ENCODE results near the gene LRRC74A.
A peak's percentile ranks its signal among the peaks of the same experiment; 100 is the strongest.

The LRRC74A gene

DNA sequence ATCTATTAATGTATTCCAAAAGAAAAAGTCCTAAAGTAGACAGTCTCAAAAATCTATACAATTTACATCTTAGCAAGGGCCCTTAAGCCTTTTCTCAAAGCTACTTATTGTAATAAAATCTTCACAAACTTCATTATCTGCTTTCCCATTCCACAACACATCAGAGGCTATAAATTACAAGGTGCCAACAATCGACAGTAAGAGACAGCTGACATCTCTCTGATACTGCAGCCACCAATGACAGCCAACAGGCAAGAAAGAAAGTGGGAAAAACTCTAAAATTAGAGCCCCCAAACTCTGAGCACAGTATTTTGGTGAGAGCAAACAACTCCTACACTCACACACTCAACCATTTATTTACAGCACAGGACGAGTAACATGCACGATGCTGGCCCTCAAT, 15.7 kb upstream of the LRRC74A start:
- DNase-seq (ENCODE audit: low spot score), result no peak

DNA sequence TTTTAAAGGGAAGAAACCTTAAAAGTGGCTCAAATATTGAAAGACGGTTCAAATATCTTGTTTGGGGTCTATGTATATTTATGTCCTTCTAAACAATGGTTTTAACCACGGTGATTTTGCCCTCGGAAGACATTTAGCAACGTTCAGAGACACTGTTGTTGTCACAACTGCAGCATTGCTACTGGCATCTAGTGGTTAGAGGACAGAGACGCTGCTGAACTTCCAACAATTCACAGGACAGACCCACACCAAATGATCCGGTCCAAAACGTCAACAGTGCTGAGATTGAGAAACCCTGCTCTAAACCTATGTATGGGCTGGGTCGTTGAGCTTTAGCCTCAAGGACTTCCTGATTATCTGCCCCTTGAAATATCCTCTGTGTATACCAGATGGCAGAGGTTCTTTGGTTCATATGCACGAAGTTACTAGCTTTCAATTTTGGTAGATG, 15.2 kb upstream of the LRRC74A start:
- peak; percentile 58 for DNase-seq (ENCODE audit: low spot score)

DNA sequence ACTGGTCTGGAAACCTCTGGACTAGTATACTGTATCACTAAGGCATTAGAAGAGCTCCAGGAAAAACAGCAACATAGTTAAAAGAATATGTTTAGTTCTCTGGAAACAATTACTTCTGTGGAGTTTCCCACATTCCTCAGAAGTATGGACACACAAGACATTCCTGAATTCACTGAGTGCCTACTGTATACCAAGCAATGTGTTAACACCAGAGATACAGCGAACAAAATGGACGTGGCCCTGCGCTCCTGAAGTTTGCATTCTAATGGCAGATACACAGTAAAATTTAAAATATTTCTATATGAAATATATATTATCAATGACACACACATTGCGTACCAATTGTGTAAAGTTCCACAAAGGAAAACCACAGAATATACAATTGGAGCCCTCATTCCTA, 14.6 kb upstream of the LRRC74A start:
- no peak for DNase-seq (ENCODE audit: low spot score)

DNA sequence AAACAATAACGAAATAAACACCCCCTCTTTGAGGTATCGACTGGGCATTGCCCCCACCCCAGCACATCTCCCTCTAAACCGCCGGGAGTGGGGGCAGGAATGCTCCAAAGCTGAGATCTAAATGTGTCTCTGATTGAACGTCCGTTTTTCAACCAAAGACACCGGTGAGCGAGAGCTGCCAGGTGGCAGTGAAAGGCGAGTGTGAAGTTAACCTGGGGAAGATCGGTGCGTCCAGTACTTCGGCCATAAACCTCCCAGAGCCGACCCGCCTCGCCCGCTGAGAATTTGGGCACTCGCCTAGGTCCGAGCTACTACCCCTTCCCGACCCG, 14.2 kb upstream of the LRRC74A start:
- no peak for DNase-seq (ENCODE audit: low spot score)

GRCh38 chr14:76812422-76813383, 13.5 kb upstream of the LRRC74A start, which contains the start of gene ANGEL1:
ANGEL1 (minus strand) TSS chr14:76812882; CDS start chr14:76812827, 55 bp downstream.
- DNase-seq (ENCODE audit: low spot score), result peak; percentile 91

GRCh38 chr14:76814726-76815645, 11.2 kb upstream of the LRRC74A start:
- no peak for DNase-seq (ENCODE audit: low spot score)

DNA sequence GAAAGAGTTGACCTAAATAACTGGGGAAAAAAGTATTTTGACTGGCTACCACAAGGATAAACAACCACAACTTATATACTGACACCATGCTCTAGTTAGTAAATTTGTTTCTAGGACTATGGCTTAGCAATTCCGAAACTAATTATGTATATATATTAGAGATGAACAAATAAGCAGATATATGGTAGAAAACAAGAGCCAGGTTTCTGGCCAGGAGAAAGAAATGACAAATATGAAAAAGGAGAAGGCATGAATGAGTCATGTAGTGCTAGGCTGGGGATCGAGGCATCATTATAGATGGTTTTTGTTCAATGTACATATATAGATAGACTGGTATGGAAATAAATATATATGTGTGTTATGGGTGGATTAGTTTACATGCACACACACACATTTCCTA, 5.5 kb upstream of the LRRC74A start:
- DNase-seq (ENCODE audit: low spot score), result no peak

DNA sequence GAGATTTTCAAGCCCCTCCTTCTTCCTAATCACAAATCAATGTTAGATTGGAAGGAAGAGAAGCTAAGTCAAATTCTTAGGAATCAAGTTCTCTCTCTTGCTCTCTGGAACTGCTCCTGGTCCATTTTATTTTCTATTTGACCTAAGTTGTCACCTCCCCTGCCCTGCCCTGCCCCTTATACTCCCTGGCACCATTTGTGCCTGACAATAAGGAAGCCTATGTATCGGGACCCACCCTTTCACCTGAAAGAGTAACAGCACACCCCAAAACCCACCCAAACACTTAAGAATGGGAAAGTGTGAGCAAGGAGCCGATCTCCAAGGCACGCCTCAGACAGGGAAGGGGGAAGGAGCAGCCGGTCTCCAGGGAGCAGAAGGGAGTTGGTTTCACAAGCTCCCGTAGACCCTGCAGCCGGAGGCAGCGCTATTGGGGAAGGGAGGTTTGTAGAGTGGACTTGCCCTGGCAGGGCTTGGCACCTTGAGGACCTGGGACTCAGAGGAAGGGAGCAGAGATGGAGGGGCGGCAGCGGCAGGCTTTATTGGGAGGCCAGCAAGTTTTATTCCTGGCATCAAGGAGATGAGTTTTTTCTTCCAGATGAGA, 1.6 kb downstream of the LRRC74A start:
- DNase-seq (ENCODE audit: low spot score), result peak; percentile 11

- peak; percentile 18 for DNase-seq (ENCODE audit: low spot score)
These were observed 2.3 kb downstream of the LRRC74A start for GRCh38 chr14:76828339-76829012.

GRCh38 chr14:76829013-76829365, 2.8 kb downstream of the LRRC74A start:
- DNase-seq (ENCODE audit: low spot score), result peak; percentile 50

DNA sequence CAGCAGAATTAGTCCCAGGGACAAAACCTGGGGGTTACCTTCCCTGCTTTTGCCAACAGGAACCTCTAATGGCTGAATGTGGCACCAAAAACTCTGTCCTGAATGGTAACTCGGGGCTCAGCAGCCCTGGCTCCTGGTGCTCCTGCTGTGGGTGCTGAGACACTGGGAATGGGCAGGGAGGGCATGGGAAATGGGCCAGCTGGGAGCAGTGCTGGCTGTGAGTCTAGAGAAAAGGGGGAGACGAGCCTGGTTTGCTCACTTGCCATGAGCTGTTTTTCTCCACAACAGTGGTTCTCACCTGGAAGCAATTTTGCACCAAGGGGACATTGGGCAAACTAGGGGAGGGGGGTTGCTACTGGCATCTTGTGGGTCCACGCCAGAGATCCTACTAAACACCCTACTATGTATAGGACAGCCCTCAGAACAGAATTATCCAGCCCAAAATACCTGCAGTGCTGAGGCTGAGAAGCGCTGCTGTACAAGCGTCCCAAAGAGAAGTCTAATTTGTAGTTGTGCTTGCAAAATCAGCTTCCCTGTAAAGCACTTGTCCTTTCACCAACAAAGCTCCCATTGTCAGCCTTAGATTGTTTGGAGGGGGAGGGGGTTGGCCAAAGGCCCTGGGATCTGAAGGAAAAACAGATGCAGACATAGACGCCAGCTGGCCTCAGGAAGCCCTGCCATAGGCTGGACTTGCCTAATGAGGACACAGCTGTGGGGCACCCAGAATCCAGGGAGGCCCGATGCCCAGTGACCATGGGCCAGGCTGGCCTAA, 3.6 kb downstream of the LRRC74A start:
- DNase-seq (ENCODE audit: low spot score), result peak; percentile 98

- no peak for DNase-seq (ENCODE audit: low spot score)
These were observed 4.3 kb downstream of the LRRC74A start for GRCh38 chr14:76830556-76830955.

GRCh38 chr14:76832503-76832988, 6.3 kb downstream of the LRRC74A start:
- DNase-seq (ENCODE audit: low spot score), result no peak

DNA sequence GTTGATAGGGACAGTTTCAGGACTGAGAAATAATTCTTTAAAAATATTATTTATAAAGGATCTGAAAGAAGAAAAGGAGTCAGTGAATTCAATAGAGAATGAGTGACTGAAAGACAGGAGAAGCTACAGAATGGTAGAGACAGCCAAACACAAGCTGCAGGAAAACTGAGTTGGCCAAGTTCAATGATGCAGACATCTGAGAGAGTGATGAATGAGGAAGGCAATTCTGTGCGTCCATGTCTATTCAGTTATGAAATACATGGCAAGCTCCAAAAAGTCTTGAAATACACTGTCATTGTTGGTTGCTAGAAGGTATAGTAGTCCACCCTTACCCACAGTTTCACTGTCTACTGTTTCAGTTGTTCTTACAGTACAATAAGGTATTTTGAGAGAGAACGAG, 6.8 kb downstream of the LRRC74A start:
- DNase-seq (ENCODE audit: low spot score), result no peak

GRCh38 chr14:76834241-76834661, 8.0 kb downstream of the LRRC74A start:
- no peak for DNase-seq (ENCODE audit: low spot score)

GRCh38 chr14:76836029-76836630, 9.9 kb downstream of the LRRC74A start:
- no peak for DNase-seq (ENCODE audit: low spot score)

- DNase-seq (ENCODE audit: low spot score), result no peak
These were observed 11.3 kb downstream of the LRRC74A start for GRCh38 chr14:76837524-76837923.

GRCh38 chr14:76842414-76842813, 16.2 kb downstream of the LRRC74A start:
- DNase-seq (ENCODE audit: low spot score), result no peak

- DNase-seq (ENCODE audit: low spot score), result no peak
These were observed 18.0 kb downstream of the LRRC74A start for GRCh38 chr14:76844223-76844622.

- DNase-seq (ENCODE audit: low spot score), result no peak
These were observed 20.3 kb downstream of the LRRC74A start for GRCh38 chr14:76846331-76847047.

All from putamen (tissue), 1 donor.